Fibroblast of lung (primary cell): ENCODE data around the gene RBM39. TPM values are rescaled to one million over a fixed set of nuclear protein-coding genes. Genes with fewer than 3 reads are reported as not detected.
A peak's percentile ranks its signal among the peaks of the same experiment; 100 is the strongest.

Source experiments
- DNase-seq, 2 donors: peaks; one replicate each; pipeline versions ENCODE4 v3.0.0 to v3.0.0-alpha.2; 2010; ENCODE audit warnings: low read depth in 2 of 2
- H2AFZ ChIP-seq: 2 replicates; pipeline ENCODE4 v1.5.1; 2012; ENCODE audit warnings: low read length, control low read depth, inconsistent platforms
- H3K27ac ChIP-seq: 2 replicates; pipeline ENCODE4 v1.5.1; 2011; ENCODE audit warnings: low read length, control low read depth; ENCODE audit not compliant: insufficient read depth
- H3K27me3 ChIP-seq: 2 replicates; pipeline ENCODE4 v1.5.1; 2011; ENCODE audit warnings: mild to moderate bottlenecking, low read length; ENCODE audit not compliant: control insufficient read depth, insufficient read depth
- H3K36me3 ChIP-seq: 2 replicates; pipeline ENCODE4 v1.5.1; 2011; ENCODE audit warnings: low read length; ENCODE audit not compliant: control insufficient read depth, insufficient read depth
- H3K4me1 ChIP-seq: 2 replicates; pipeline ENCODE4 v1.5.1; 2011; ENCODE audit warnings: low read length; ENCODE audit not compliant: control insufficient read depth, insufficient read depth; ENCODE audit errors: extremely low read depth
- H3K4me2 ChIP-seq: 2 replicates; pipeline ENCODE4 v1.5.1; 2011; ENCODE audit warnings: low read length, control low read depth; ENCODE audit not compliant: insufficient read depth; ENCODE audit errors: extremely low read depth
- H3K4me3 ChIP-seq, 4 experiments: fragments of 200-600 bp in 1 of 4; sonication (generic) in 1 of 4; replicated peaks in 1 of 4; 2 replicates each; pipeline ENCODE4 v1.5.1; 2011 to 2016; ENCODE audit warnings: low read length in 4 of 4, low read depth in 3 of 4, mild to moderate bottlenecking in 3 of 4, control low read depth in 2 of 4, inconsistent platforms in 1 of 4, mixed read lengths in 1 of 4; ENCODE audit not compliant: insufficient read depth in 1 of 4; ENCODE audit errors: control extremely low read depth in 1 of 4
- H3K79me2 ChIP-seq: 2 replicates; pipeline ENCODE4 v1.5.1; 2012; ENCODE audit warnings: mild to moderate bottlenecking, low read length, inconsistent platforms; ENCODE audit not compliant: control insufficient read depth, insufficient read depth
- H3K9ac ChIP-seq: 2 replicates; pipeline ENCODE4 v1.5.1; 2011; ENCODE audit warnings: mild to moderate bottlenecking, low read length, control low read depth; ENCODE audit not compliant: insufficient read depth
- H3K9me3 ChIP-seq: 2 replicates; pipeline ENCODE4 v1.5.1; 2012; ENCODE audit warnings: low read depth, low read length; ENCODE audit not compliant: control insufficient read depth, insufficient read depth
- H4K20me1 ChIP-seq: 2 replicates; pipeline ENCODE4 v1.5.1; 2011; ENCODE audit warnings: low read length; ENCODE audit not compliant: control insufficient read depth, insufficient read depth; ENCODE audit errors: extremely low read depth
- CTCF ChIP-seq, 2 donors: IDR thresholded peaks in 1 of 2; conservative IDR thresholded peaks in 1 of 2; 1 replicate in 1 of 2; 2 replicates in 1 of 2; pipeline ENCODE4 v1.5.1; 2011 to 2012; ENCODE audit warnings: low read length in 2 of 2, control low read depth in 1 of 2, inconsistent platforms in 1 of 2, low read depth in 1 of 2, mild to moderate bottlenecking in 1 of 2
- EZH2 ChIP-seq: IDR thresholded peaks from 2 replicates; pipeline ENCODE4 v1.5.1; 2012; ENCODE audit warnings: low read length, control low read depth, mild to moderate bottlenecking; ENCODE audit errors: missing control alignments
- polyA plus RNA-seq, 2 donors: library from polyadenylated mRNA; depleted of rRNA in 1 of 2; stranded (reverse) in 1 of 2; unstranded in 1 of 2; fragments of >200 nt; gene quantifications; 2 replicates each; pipeline ENCODE4 v1.2.1, GENCODE V29; 2011 to 2012; ENCODE audit warnings: missing spikeins in 1 of 2
- total RNA-seq: library from RNA; depleted of rRNA; stranded (reverse); fragments of >200 nt; gene quantifications from 2 replicates; pipeline ENCODE4 v1.2.1, GENCODE V29; 2014

The RBM39 gene
- total and polyA plus RNA-seq, 2 donors (not counting 1 experiment from before 2014, with no cell fraction given) = 57.7 to 465 TPM

GRCh38 chr20:35704514-35705261, 37.4 kb downstream of the RBM39 start:
- no peak overlapping the region for H3K4me2 ChIP-seq
- peaks cover 14% of the 10 kb centered on the region for H3K36me3 ChIP-seq
- H3K27ac ChIP-seq = no peak overlapping the region
- H4K20me1 ChIP-seq = no peaks in the 10 kb centered on the region
- no peak overlapping the region for H2AFZ ChIP-seq
- H3K4me3 ChIP-seq = no peak overlapping the region
- no peak overlapping the region for H3K9ac ChIP-seq
- peaks cover 36% of the 10 kb centered on the region for H3K79me2 ChIP-seq
- H3K27me3 ChIP-seq = no peaks in the 10 kb centered on the region
- no peak for DNase-seq
- TF ChIP-seq EZH2 (no peak), CTCF (conservative IDR thresholded peaks at IDR 0.05 in 1 of 2, IDR thresholded peaks at IDR 0.05 in 1 of 2; ENCODE audit: low read depth in 1 of 2, low read length in 2 of 2) (no peak)
- H3K9me3 ChIP-seq = no peaks in the 10 kb centered on the region
- peaks cover 11% of the 10 kb centered on the region for H3K4me1 ChIP-seq

DNA sequence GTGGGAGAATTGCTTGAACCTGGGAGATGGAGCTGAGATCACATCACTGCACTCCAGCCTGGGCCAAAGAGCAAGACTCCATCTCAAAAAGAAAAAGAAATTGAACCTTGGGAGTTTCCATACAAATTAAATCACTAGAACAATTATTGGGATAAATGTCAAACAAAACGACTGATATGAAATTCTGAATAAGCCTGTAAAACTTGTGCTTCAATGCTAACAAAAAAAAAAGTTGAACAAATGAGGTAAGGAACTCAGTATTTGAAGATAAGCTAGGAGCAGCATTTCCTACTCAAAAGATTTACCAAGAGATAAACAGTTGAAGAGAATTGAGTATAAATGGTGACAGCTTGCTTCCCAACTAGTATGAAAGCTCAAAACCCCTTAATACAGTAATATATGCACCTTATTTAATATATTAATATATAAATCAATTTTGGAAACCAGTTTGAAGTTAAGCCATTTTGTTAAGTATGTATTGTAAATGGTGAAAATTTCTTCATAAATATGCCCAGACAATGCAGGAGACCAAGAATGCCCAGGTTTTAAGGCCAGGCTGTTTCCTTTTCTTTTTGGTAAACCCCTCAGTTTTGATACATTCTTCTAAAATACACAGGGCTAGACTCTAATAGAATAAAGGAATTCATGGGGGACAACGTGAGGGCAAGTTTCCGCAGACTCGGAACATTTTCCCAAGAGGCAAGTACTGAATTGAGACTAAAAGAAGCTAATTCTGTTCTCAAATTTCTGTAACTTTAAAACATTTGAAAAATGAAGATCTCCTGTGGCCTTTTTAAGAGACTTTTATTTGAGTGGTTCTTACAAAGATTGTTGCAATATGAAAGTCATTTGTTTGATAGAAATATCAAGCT, 39.0 kb downstream of the RBM39 start:
- no peaks in the 10 kb centered on the region for H3K9me3 ChIP-seq
- H3K27ac ChIP-seq = peak overlapping the region; percentile 68
- H2AFZ ChIP-seq = no peak overlapping the region
- H4K20me1 ChIP-seq = no peaks in the 10 kb centered on the region
- no peak for DNase-seq
- no peak overlapping the region for H3K4me2 ChIP-seq
- H3K9ac ChIP-seq = no peak overlapping the region
- TF ChIP-seq EZH2 (no peak), CTCF (conservative IDR thresholded peaks at IDR 0.05 in 1 of 2, IDR thresholded peaks at IDR 0.05 in 1 of 2; ENCODE audit: low read depth in 1 of 2, low read length in 2 of 2) (no peak)
- no peak overlapping the region for H3K4me3 ChIP-seq
- peaks cover 11% of the 10 kb centered on the region for H3K4me1 ChIP-seq
- H3K36me3 ChIP-seq = peaks cover 11% of the 10 kb centered on the region
- peaks cover 30% of the 10 kb centered on the region for H3K79me2 ChIP-seq
- no peaks in the 10 kb centered on the region for H3K27me3 ChIP-seq
